Neural progenitor cell (in vitro differentiated cells): ENCODE data around the gene WDR64. TPM values are rescaled to one million over a fixed set of nuclear protein-coding genes. Genes with fewer than 3 reads are reported as not detected.
"Not testable (repeated sequence)": the region's sequence is repeated elsewhere in the genome, so short reads cannot be mapped to it uniquely, and the experiment has no call there.

Experiments used
- DNase-seq: peaks from one replicate; pipeline ENCODE4 v3.0.0-alpha.2; 2016; ENCODE audit warnings: low spot score
- H2AFZ ChIP-seq: fragments of 200-600 bp; sonication (generic); replicated peaks from 2 replicates; pipeline ENCODE4 v1.6.1; 2016; ENCODE audit warnings: antibody characterized with exemption
- H3F3A ChIP-seq: fragments of 200-600 bp; sonication (generic); 2 replicates; pipeline ENCODE4 v1.6.1; 2016; ENCODE audit warnings: antibody characterized with exemption, low read depth
- H3K27ac ChIP-seq: fragments of 200-600 bp; sonication (generic); 2 replicates; pipeline ENCODE4 v1.5.1; 2016; ENCODE audit warnings: mild to moderate bottlenecking
- H3K27me3 ChIP-seq: fragments of 200-600 bp; sonication (generic); 2 replicates; pipeline ENCODE4 v1.6.1; 2016; ENCODE audit warnings: mild to moderate bottlenecking, moderate library complexity
- H3K36me3 ChIP-seq: fragments of 200-600 bp; sonication (generic); 2 replicates; pipeline ENCODE4 v1.5.1; 2016
- H3K4me1 ChIP-seq: fragments of 200-600 bp; sonication (generic); 2 replicates; pipeline ENCODE4 v1.6.1; 2016; ENCODE audit warnings: mixed run types
- H3K4me2 ChIP-seq: fragments of 200-600 bp; sonication (generic); 2 replicates; pipeline ENCODE4 v1.6.1; 2016
- H3K4me3 ChIP-seq: fragments of 200-600 bp; sonication (generic); 2 replicates; pipeline ENCODE4 v1.5.1; 2016
- H3K79me2 ChIP-seq: fragments of 200-600 bp; sonication (generic); 2 replicates; pipeline ENCODE4 v1.6.1; 2016; ENCODE audit warnings: low read depth
- H3K9ac ChIP-seq: fragments of 200-600 bp; sonication (generic); 2 replicates; pipeline ENCODE4 v1.6.1; 2016
- H3K9me3 ChIP-seq: fragments of 200-600 bp; sonication (generic); 2 replicates; pipeline ENCODE4 v1.5.1; 2016; ENCODE audit warnings: low read depth
- H4K20me1 ChIP-seq: fragments of 200-600 bp; sonication (generic); 2 replicates; pipeline ENCODE4 v1.6.1; 2016; ENCODE audit warnings: low read depth
- H3K27ac Mint-ChIP-seq: 3 replicates; pipeline ENCODE4 v1.8.0; 2021; ENCODE audit warnings: mixed read lengths
- H3K27me3 Mint-ChIP-seq: 2 replicates; pipeline ENCODE4 v1.8.0; 2022; ENCODE audit warnings: low read depth, mild to moderate bottlenecking, inconsistent platforms, moderate library complexity, mixed read lengths; ENCODE audit not compliant: insufficient read depth
- H3K36me3 Mint-ChIP-seq: 3 replicates; pipeline ENCODE4 v1.8.0; 2021; ENCODE audit warnings: mixed read lengths
- H3K4me1 Mint-ChIP-seq: 3 replicates; pipeline ENCODE4 v1.8.0; 2021; ENCODE audit warnings: mixed read lengths
- H3K4me3 Mint-ChIP-seq: 3 replicates; pipeline ENCODE4 v1.8.0; 2021; ENCODE audit warnings: mild to moderate bottlenecking, moderate library complexity, mixed read lengths
- H3K9me3 Mint-ChIP-seq: 3 replicates; pipeline ENCODE4 v1.8.0; 2020; ENCODE audit warnings: mixed read lengths
- CTCF ChIP-seq: fragments of 200-600 bp; sonication (generic); IDR thresholded peaks from 2 replicates; pipeline ENCODE4 v1.5.1; 2017; ENCODE audit warnings: antibody characterized with exemption, mild to moderate bottlenecking
- EZH2 ChIP-seq: fragments of 200-600 bp; sonication (generic); IDR thresholded peaks from 2 replicates; pipeline ENCODE4 v1.6.1; 2017; ENCODE audit warnings: antibody characterized with exemption, mild to moderate bottlenecking, moderate library complexity
- EZH2phosphoT487 ChIP-seq: fragments of 200-600 bp; sonication (generic); IDR thresholded peaks from 2 replicates; pipeline ENCODE4 v1.6.1; 2017; ENCODE audit warnings: antibody characterized with exemption
- total RNA-seq: library from RNA; depleted of rRNA; stranded (reverse); fragments of >200 nt; gene quantifications from 2 replicates; pipeline ENCODE4 v1.2.3, GENCODE V29; 2015; ENCODE audit warnings: low replicate concordance

Gene WDR64
- total RNA-seq, 1 donor from 2014 or later = not detected

GRCh38 chr1:241802863-241803262 is 150.8 kb downstream of the WDR64 start:
- Mint-ChIP-seq H3K4me3 (no peak overlapping the region), H3K27ac (no peak overlapping the region), H3K9me3 (no peaks in the 10 kb centered on the region), H3K4me1 (no peaks in the 10 kb centered on the region), H3K27me3 (no peaks in the 10 kb centered on the region), H3K36me3 (no peaks in the 10 kb centered on the region)
- Histone ChIP-seq H3K9me3 (no peaks in the 10 kb centered on the region), H3K27me3 (no peaks in the 10 kb centered on the region), H3K79me2 (no peaks in the 10 kb centered on the region), H3K27ac (no peak overlapping the region), H3K4me1 (no peaks in the 10 kb centered on the region), H3K36me3 (no peaks in the 10 kb centered on the region), H3F3A (no peaks in the 10 kb centered on the region), H4K20me1 (no peaks in the 10 kb centered on the region), H3K9ac (no peak overlapping the region), H3K4me2 (no peak overlapping the region), H2AFZ (no peak overlapping the region), H3K4me3 (no peak overlapping the region)
- no peak for DNase-seq
- TF ChIP-seq CTCF (no peak), EZH2phosphoT487 (no peak), EZH2 (no peak)

GRCh38 chr1:241804706-241805105 is 152.6 kb downstream of the WDR64 start:
- not testable (repeated sequence) for H3K9ac ChIP-seq, H3K4me2 ChIP-seq, H3K36me3 Mint-ChIP-seq, H3F3A ChIP-seq, DNase-seq, H3K27ac ChIP-seq, H3K9me3 ChIP-seq, H3K27ac Mint-ChIP-seq, H3K27me3 ChIP-seq, H3K4me3 ChIP-seq, H3K27me3 Mint-ChIP-seq, H3K9me3 Mint-ChIP-seq, H3K4me3 Mint-ChIP-seq, H3K79me2 ChIP-seq, H2AFZ ChIP-seq, H3K36me3 ChIP-seq, H4K20me1 ChIP-seq, H3K4me1 ChIP-seq, H3K4me1 Mint-ChIP-seq

GRCh38 chr1:241808265-241808664 is 156.2 kb downstream of the WDR64 start:
- Mint-ChIP-seq H3K27me3 (no peaks in the 10 kb centered on the region), H3K9me3 (no peaks in the 10 kb centered on the region), H3K4me3 (no peak overlapping the region), H3K36me3 (no peaks in the 10 kb centered on the region), H3K27ac (no peak overlapping the region), H3K4me1 (peaks cover 2% of the 10 kb centered on the region)
- DNase-seq = no peak
- Histone ChIP-seq H3K9me3 (no peaks in the 10 kb centered on the region), H3K36me3 (no peaks in the 10 kb centered on the region), H4K20me1 (no peaks in the 10 kb centered on the region), H3K27me3 (no peaks in the 10 kb centered on the region), H3K4me2 (no peak overlapping the region), H3K27ac (no peak overlapping the region), H3K9ac (no peak overlapping the region), H2AFZ (no peak overlapping the region), H3F3A (no peaks in the 10 kb centered on the region), H3K4me1 (no peaks in the 10 kb centered on the region), H3K4me3 (no peak overlapping the region), H3K79me2 (no peaks in the 10 kb centered on the region)
- TF ChIP-seq EZH2 = no peak
- TF ChIP-seq EZH2phosphoT487 = no peak
- no peak for TF ChIP-seq CTCF

- H3K4me3 Mint-ChIP-seq = no peak overlapping the region
- H3K9me3 Mint-ChIP-seq = no peaks in the 10 kb centered on the region
- TF ChIP-seq CTCF (no peak), EZH2phosphoT487 (no peak), EZH2 (no peak)
- H3K27me3 ChIP-seq = no peaks in the 10 kb centered on the region
- H3K27ac Mint-ChIP-seq = no peak overlapping the region
- H3K9me3 ChIP-seq = no peaks in the 10 kb centered on the region
- H3K4me1 Mint-ChIP-seq = peaks cover 2% of the 10 kb centered on the region
- H3K4me2 ChIP-seq = no peak overlapping the region
- no peak overlapping the region for H2AFZ ChIP-seq
- H3K36me3 Mint-ChIP-seq = no peaks in the 10 kb centered on the region
- no peak for DNase-seq
- H3K36me3 ChIP-seq = no peaks in the 10 kb centered on the region
- H3K4me3 ChIP-seq = no peak overlapping the region
- no peaks in the 10 kb centered on the region for H4K20me1 ChIP-seq
- no peak overlapping the region for H3K27ac ChIP-seq
- no peaks in the 10 kb centered on the region for H3F3A ChIP-seq
- no peaks in the 10 kb centered on the region for H3K79me2 ChIP-seq
- no peaks in the 10 kb centered on the region for H3K4me1 ChIP-seq
- H3K9ac ChIP-seq = no peak overlapping the region
- no peaks in the 10 kb centered on the region for H3K27me3 Mint-ChIP-seq
Observed at GRCh38 chr1:241810769-241811405, 158.8 kb downstream of the WDR64 start.
